Anterior cingulate cortex (tissue), 58 donors: ENCODE measurements around the gene ZDHHC12.

Experiments used
- DNase-seq, 58 donors: peaks; one replicate each; lab custom pipeline; 2025; lab: John Stamatoyannopoulos, UW

Gene ZDHHC12, protein sequence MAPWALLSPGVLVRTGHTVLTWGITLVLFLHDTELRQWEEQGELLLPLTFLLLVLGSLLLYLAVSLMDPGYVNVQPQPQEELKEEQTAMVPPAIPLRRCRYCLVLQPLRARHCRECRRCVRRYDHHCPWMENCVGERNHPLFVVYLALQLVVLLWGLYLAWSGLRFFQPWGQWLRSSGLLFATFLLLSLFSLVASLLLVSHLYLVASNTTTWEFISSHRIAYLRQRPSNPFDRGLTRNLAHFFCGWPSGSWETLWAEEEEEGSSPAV

DNA sequence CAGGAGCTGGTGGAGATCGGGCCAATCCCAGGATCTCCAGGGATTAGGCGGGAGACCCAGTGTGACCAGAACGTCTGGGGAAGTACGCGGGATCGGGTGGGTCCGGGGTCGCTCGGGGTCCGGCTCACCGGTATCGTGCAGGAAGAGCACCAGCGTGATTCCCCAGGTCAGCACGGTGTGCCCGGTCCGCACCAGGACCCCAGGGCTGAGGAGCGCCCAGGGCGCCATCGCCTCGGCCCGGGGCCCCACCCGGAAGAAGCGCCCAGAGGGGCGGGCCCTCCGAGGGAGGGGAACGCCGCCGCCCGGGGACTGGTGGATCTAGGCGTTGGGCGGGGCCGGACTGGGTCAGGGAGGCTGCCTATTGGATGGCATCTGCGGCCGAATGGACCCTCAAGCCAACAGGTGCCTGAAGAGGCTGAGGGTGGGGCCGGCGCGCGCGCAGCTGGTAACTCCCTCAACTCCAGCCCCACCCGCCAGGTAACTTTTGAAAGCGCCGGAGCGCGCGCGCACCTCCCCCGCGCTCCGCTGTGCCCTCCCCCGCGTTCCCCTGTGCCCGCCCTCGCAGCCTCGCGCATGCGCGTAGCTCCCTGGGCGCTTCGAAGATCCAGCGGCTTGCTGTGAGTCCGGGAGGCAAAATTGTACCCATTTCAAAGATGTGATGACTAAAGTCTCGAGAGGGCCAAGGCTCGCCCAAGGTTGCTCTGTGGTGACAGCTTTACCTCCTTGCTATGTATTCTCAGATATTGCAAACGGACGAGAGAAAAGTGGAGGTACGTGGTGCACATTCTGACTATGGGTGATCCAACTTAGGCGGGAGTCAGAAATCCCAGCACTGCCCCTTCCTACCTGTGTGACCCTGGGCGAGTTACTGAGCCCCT lies at the start of gene ZDHHC12:
TSS of gene ZDHHC12 (minus strand) at position 262 of the 878 bp plus-strand sequence. CDS start at position 228, 34 bp downstream.
- peak; percentile 43 to 91 (median 85) for DNase-seq

DNA sequence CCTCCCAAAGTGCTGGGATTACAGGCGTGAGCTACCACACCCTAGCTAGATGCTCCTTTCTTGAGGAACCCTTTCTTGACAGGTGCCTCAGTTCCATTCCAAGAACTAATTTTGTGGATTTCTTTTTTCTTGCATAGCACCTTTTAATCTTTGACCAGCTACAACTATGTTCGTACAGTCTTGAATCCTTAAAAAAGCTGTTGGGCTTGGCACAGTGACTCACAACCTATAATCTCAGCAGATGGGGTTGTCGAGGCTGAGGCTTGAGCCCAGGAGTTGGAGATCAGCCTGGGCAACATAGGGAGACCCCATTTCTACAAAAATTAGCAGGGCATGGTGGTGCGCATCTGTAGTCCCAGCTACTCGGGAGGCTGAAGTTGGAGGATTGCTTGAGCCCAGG lies 49.1 kb upstream of the ZDHHC12 start:
- no peak for DNase-seq

DNA sequence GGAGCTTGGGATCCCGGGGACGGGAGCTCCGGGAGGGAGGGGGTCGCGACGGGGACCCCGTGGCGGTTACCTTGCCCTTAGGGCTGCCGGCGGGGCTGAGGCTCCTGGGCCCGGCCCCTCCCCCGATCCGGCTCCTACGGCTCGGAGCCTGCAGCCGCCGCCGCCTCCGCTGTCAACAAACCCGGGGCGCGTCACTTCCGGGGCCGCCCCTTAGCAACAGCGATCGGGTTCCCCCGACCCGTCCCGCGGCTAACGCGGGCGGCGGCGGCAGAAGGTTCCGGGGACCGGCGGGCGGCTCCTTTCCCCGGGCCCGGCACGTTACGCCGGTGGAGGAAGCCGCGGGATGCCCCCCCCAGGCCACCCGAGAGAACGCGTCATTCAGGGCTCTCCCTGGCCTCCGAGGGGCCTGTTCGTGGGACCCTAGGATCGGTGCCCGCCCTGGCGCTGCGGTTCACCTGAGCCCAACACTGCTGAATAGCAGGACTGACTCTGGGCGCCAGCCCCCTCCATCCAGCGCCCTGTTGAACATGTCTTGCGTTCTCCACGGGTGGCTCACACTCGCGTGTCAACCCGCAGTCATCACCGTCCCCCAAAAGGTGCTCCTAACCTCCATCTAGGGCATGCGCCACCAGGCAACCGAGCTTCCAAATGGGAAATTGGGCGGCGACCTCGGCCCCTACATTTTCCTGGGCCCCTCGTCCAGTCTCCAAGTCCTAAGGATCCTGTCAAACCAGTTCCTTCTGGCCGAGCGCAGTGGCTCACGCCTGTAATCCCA lies 48.0 kb upstream of the ZDHHC12 start, which contains the start of gene ZER1:
TSS of gene ZER1 (minus strand) at position 183 of the 775 bp plus-strand sequence. CDS start 16,362 bp downstream, outside the sequence.
- peak; percentile 46 to 95 (median 85) for DNase-seq

DNA sequence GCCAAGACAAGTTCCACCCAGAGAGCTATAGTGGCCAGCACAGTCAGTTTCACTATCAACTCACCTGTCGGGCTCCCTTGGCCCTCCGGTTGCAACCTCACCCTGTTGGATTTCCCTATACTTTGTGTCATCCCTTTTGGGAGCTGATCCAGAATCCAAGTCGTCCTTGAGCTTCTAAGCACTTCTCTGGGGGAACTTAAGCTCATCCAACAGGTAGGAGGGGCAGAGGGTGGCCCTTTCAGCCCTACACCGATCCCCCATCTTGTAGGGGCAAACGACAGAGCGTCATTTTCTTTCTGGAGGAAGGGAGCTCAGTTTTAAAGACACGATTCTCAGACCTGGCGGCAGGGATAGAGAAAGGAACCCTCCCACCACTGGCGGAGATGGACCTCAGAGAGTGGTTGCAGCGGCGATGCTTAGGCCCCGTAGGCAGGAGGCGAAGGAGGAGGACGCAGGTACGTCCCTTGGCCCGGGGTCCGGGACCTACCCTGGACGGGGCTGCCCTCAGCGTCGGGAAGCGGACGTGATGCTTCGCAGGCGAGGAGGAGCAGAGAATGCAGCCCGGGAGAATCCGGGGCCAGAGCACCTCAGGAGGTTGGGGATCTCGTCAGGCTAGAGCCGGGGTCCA lies 47.3 kb upstream of the ZDHHC12 start:
- peak in 12 of 58 donors; percentile 8 to 62 (median 52) for DNase-seq

DNA sequence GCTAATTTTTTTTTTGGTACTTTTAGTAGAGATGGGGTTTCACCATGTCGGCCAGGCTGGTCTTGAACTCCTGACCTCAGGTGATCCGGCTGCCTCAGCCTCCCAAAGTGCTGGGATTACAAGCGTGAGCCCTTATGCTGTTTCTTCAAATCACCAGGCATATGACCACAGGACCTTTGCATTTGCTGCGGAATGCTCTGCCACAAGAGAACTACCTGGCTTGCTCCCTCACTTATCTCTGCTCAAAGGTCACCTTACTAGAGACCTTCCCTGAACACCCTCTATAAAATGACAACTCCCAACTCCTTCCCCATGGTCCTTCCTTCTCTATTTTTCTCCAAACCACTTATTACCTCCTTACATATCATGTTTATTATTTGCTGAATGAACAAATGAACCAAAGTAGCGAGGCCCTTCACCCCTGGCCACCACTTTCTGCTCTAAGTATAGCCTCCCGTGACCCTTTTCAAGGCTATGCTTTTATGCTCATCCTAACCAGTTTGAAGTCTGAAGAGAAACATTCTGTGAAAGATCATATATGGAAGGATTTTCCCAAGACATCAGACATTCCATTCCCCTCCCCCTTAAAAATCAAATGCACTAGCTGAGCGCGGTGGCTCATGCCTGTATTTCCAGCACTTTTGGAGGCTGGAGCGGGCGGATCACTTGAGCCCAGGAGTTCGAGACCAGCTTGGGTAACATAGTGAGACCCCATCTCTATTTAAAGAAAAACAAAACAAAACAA lies 46.5 kb upstream of the ZDHHC12 start:
- no peak for DNase-seq

DNA sequence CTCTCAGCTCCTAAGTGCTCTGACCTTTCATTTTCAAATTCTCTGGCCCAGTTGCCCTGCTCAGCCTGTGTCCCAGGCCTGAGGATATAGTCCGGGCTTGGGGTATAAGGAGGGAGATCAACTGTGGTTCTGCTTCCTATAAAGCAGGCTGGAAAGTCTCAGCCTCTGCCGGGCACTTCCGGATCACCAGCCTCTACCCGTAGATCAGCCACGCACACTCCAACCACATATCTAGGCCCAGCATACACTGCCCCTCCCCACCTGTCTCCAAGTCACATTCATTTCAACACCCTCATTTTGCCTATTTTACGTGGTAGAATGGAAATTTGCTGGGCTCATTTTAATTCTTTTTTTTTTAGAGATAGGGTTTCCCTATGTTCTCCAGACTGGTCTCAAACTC lies 44.7 kb upstream of the ZDHHC12 start:
- no peak for DNase-seq

DNA sequence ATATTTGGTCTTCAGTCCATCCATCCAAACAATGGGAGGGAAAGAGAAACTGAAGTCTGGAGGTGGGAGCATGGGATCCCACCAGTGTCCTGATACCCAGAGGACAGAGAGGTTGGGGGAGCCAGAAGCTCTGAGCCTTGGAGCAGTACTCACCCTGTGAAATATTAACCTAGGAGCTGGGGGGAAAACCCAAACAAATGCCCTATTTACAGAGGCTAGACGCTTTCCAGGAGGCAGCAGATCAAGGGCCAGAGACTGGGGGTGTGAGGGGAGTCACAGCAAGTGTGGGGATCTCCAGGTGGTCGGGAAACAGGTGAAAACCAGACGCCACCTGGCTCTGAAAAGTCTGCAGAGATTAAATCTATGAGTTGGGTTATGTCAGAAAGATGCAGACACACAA lies 41.6 kb upstream of the ZDHHC12 start:
- DNase-seq: no peak

DNA sequence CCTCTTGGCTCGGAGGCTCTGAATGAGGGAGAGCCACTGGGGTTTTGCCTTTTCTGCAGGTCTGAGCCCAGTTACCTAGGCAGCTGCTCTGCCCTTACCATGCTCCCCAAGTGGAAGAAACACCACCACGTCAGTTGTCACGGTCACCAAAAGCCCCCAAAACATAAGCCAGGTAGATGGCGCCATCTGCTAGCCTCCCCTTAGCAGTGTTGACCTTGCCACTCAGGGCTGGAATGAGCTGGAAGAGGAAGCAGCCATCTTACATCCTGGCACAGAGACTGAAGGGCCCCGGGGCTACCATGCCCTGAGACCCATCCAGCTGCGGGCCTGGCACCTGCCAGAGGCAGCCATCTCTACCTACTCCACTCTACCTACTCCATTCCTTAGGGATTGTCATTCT lies 40.4 kb upstream of the ZDHHC12 start:
- no peak for DNase-seq

DNA sequence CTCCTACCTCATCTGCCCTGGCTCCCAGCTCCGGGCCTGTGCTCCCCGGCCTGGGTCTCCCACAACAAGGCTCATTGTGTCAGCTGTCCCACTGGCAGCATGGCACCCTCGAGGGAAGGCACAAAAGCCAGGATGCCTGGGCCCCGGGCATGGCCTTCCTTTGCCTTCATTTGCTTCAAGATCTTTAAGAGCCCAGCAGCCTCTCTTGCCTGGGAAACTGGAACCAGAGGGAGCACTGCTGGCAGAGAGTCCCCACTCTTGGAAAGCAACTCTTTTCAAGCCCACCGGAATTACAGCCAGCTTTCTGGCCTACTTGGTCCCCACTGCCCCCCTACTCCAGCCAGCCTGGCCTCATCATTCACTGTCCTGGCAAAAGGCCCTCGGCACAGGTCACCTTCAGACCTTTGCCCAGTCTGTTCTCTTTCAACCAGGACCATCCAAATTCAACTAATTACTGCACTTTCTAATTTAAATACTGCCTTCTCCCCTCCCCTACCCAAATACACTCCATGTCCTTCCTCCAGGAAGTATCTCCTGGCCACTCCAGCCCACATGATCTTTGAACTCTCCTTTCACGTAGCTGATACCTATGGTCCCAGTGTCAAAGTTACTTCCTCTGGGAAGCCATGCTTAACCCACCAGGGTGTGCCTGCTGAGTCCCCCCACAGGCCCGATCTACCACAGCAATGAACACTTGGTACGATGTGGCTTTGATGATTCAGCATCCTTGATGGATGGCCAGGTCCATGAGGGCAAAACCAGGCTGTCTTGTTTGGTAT lies 38.9 kb upstream of the ZDHHC12 start:
- DNase-seq: peak in 16 of 58 donors; percentile 7 to 60 (median 26)

DNA sequence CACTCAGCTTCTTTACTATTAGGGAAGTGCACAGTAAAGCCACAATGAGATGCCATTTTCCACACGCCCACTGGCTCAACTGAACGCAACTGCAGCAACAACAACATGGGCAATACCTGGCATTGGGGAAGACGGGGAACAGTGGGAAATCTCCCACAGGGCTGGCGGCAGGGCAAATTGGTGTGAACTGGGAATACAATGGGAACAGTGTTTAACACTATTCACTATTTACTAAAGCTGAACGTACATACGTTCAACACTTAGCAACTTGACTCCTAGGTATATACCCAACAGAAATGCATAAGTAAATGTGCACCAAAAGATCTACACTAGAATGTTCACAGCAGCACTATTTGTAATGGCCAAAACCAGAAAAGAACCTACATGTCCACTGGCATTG lies 33.7 kb upstream of the ZDHHC12 start:
- DNase-seq: no peak

DNA sequence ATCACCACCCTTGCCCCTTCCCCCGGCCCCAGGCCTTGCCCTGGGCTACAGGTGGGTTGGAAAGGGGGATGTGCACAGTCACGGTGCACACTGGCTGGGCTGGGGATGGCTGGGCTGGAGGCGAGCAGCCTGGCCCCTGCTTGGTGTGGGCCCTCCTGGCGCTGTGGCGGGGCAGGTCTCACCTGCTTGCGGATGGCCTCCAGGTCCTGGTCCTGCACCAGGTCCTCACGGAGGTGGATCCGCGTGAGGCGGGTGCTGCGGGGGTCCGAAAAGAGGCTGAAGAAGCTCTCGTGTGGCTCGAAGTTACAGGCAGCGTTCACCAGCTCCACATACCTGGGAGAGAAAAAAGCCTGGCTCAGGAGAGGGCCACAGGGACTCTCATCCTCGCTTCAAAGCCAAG lies 29.7 kb upstream of the ZDHHC12 start:
- no peak for DNase-seq

DNA sequence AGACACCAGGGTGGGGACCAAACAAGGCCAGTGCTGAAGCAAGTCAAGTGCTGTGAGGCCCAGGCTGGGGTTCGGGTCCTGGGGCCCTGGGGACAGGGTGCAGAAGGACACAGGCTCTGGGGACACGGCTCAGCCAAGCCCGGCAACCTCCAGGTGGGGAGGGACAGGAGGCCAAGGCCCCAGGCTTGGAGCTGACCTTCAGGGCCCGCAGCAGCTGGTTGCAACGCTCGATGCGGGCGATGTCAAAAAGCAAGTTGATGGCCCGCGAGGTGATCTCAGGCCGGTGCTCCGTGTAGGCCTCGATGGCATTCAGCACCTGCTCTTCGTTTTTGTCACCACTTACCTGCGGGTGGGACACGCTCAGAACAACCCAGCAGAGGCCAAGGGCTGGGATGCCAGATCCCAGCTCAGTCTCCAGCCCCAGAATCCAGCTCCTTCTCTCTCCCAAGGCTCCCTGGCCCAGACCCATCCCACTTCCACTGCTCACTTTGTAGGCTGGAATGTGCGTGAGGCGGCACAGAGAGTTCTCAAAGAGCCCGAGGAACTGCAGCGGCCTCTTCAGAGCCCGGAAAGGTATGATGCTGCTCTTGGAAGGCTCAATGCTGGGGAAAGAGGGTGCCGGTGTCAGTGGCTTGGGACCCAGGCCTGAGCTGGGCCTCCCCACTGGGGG lies 27.1 kb upstream of the ZDHHC12 start:
- DNase-seq: no peak

DNA sequence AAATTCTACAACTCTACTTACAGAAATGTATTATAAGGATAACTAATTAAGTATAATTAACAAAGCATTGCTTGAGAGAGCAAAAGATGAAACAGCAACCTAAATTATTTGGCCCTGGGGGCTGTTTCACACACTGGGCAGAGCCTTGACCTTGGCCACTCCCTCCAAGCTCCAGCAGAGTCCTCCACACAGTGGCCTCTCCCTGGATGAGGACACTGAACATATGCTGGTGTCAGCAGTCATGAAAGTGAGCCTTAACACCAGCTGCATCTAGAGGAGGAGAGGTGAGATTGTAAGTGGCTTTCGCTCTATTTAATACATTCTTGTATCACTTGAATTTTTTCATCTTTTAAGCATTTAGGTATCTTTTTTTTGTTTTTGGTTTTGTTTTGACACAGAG lies 23.3 kb upstream of the ZDHHC12 start:
- no peak for DNase-seq

DNA sequence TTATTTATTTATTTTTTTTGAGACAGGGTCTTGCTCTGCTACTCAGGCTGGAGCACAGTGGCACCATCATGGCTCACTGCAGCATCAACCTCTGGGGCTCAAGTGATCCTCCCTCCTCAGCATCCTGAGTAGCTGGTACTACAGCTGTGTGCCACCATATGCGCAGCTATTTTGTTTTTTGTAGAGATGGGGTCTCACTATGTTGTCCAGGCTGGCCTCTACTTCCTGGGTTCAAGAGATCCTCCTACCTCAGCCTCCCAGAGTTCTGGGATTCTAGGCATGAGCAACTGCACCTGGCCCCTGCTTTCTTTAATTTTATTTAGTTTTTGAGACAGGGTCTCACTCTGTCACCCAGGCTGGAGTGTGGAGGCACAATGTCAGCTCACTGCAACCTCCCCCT lies 19.5 kb upstream of the ZDHHC12 start:
- no peak for DNase-seq

DNA sequence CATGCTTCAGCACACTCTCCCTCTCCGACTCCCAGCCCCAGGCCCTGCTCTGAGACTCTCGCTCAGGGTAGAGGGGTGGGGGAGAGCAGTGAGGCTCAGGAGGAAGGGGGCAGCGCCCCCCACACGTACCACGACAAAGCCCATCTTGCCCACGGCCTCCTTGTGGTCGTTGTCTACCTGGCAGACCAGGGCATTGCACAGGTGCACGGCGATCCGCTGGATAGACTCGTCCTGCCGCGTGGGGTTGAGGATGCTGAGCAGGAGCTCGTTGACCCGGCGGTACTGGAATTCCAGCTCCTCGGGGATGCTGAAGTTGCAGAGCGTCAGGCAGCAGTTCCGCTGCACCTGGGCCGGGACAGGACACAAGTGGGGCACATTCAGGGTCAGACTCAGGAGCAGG lies 18.5 kb upstream of the ZDHHC12 start:
- DNase-seq: no peak

DNA sequence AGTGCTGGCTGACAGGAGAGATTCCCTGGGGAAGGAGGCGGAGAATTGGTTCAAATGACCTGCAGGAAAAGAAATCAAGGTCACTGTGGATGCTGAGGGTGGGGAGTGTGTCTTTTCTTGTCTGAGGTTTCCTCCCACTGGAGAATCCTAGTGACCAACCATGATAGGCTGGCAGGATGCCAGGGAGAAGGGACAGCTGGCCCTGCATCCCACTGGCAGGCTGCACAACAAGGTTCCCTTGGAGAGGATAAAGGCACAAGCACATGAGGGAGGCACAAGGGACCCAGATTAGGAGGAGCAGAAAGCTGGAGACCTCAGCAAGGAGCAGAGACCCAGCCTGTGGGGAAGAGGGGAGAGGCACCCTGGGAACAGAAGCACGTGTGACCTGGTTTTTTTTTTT lies 11.4 kb upstream of the ZDHHC12 start:
- peak in 34 of 58 donors; percentile 5 to 73 (median 24) for DNase-seq

DNA sequence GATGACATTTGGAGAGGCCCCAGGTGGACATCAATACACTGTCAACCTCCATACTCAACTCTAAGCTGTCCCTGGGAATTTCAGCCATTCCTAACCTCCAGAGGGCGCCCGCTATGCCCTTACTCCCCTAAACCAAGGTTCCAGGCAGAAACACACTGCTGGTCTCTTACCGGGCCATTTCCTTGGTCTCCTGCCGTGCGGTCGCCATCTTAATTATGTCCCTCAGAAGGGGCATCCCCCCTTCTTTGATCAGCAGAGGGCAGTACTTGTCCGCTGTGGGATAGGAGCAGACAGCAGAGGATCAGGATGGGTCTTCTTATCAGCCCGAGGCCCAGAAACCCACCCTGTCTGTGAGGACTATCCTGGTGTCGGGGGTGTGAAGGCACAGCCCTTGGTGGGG lies 9.3 kb upstream of the ZDHHC12 start:
- DNase-seq: peak in 41 of 58 donors; percentile 7 to 64 (median 29)

DNA sequence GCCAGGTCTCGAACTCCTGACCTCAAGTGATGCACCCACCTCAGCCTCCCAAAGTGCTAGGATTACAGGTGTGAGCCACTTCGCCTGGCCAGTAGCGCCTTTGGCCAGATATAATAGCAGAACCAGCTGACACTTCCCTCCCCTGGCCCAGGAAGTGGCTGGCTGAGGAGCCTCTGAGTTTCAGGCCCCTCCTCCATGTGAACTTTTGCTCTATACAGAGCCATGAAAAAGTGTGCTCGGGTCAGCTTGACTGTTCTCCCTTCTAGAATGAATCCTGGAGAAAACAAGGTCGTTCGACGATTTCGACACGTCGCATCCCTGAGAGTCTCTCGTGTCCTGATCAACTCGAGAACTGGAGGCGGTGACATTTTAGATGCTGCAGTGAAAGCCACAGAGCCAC lies 8.6 kb upstream of the ZDHHC12 start:
- no peak for DNase-seq
